IPS-NIHi11 (cell line): ENCODE data around the gene CASKIN1.
A peak's percentile ranks its signal among the peaks of the same experiment; 100 is the strongest.
"Not testable (repeated sequence)": the region's sequence is repeated elsewhere in the genome, so short reads cannot be mapped to it uniquely, and the experiment has no call there.

Experiments
- DNase-seq: peaks from one replicate; pipeline ENCODE4 v3.0.0; 2012; ENCODE audit warnings: mixed read lengths, low spot score

Gene CASKIN1

GRCh38 chr16:2211923-2212347, 15.5 kb upstream of the CASKIN1 start:
- no peak for DNase-seq

DNA sequence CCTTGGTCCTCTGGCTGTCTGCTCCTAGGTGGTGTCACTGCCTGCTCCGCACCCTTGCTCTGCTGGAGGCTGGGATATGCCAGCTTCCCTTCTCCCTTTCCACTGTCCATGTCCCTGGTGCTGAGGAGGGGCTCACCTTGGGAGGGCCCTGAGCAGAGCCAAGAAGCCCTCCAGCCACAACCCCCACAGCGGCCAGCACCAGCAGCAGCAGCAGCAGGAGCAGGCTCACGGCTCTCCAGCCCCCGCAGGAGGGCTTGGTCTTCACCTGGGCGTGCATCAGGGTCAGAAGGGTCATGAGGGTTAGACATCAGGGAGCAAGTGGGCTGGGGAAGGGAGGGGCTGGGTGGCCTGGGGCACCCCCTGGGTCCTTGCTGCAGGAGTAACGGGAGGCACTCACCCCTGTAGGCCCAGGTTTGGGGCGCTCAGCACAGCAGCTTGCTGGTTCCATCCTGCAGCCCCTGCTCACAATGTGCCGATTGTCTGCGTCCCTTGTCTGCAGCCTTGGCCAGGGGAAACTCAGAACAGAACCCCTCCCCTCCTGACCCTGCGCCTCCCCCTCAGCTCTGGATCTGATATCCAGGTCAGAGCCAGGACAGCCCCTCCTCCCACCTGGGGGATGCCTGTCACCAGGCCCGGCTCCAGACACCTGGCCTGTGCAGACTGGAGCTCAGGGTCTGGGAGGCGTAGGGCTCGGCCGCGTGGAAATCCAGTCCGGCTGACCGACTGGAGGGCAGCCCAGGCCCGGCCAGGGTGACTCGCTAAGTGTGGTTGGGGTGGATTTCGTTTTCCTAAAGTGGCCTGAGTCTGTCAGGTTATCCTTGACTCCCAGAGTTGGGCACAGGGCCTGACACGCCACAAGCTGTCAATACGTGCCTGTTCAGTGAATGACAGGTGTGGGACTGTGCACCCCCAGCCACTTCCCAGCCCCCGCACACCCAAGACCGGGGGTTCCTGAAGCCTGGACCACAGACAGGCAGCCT, 14.3 kb upstream of the CASKIN1 start, which contains the start of gene BRICD5:
TSS of gene BRICD5 (minus strand) at position 478 of the 980 bp plus-strand sequence. CDS start at position 448, 30 bp downstream.
- no peak for DNase-seq

DNA sequence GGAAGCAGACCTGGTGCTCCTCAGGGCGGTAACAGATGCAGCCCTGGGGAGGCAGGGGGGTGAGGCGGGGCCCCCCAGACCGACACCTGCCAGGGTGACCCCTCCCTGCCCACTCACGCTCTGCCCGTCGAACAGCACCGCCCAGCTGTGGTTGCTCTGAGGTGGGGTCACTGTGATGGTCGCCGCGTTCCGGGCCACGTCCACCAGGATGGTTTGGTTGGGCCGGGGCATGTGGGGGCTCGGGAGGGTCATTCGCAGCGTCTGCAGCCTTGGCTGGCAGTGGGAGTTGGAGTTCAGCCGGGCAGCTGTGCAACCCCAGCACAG, 13.6 kb upstream of the CASKIN1 start:
- DNase-seq, result no peak

DNA sequence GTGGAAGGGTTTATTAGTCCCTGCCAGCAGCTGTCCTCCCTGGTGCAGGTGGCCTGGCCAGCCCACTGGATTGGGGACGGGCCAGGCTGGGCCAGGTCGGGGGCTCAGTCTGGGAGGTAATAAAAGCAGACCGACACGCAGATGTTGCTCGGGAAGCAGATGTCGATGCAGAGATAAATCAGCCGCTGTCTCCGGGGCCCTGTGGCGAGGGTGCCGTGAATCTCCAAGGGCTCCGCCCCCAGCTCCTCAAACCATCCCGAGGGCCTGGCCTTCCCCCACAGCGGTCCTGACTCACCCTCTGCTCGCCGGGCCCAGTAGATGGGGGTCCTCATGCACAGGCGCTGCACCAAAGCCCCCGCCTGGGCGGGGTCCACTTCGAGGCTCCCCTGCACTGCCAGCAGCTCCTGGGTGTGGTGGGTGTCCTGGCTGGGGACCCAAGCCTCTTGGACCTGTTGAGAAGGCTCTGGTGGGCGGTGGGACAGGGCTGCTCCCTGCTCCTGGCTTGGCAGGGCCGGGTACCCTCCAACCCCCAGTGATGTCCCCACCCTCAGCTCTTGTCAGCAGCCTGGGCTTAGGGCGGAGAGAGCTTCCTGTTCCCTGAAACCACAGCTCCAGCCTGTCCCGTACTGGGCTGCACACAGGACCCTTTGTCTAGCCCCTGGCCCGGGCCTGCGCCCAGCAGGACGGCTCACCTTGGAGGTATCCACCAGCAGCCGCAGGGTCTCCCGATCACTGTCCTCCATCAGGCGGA, 13.0 kb upstream of the CASKIN1 start:
- no peak for DNase-seq

GRCh38 chr16:2208772-2209171, 12.4 kb upstream of the CASKIN1 start:
- no peak for DNase-seq

- no peak for DNase-seq
These were observed 11.9 kb upstream of the CASKIN1 start for GRCh38 chr16:2208308-2208707.

GRCh38 chr16:2207872-2208271, 11.5 kb upstream of the CASKIN1 start:
- DNase-seq, result no peak

- no peak for DNase-seq
These were observed 10.5 kb upstream of the CASKIN1 start for GRCh38 chr16:2206780-2207433.

DNA sequence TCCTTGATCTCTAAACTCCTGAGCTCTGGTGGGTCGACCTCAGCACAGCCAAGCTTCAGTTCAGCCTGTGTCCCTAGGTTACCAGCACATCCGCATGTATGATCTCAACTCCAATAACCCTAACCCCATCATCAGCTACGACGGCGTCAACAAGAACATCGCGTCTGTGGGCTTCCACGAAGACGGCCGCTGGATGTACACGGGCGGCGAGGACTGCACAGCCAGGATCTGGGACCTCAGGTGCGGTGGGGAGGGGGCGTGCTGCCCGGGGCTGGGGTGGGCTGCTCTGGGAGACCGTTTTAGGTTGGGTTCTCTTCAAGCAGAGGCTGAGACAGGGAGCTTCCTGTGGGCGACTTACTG, 10.0 kb upstream of the CASKIN1 start:
- DNase-seq, result no peak

- DNase-seq, result peak; percentile 41
These were observed 9.5 kb upstream of the CASKIN1 start for GRCh38 chr16:2205967-2206313.

GRCh38 chr16:2205104-2205966, 8.9 kb upstream of the CASKIN1 start, which contains the start of gene MLST8:
MLST8 (plus strand) TSS chr16:2205454; CDS start chr16:2206086, 632 bp downstream.
- peak; percentile 96 for DNase-seq

GRCh38 chr16:2204416-2205103, 8.2 kb upstream of the CASKIN1 start:
- DNase-seq, result no peak

DNA sequence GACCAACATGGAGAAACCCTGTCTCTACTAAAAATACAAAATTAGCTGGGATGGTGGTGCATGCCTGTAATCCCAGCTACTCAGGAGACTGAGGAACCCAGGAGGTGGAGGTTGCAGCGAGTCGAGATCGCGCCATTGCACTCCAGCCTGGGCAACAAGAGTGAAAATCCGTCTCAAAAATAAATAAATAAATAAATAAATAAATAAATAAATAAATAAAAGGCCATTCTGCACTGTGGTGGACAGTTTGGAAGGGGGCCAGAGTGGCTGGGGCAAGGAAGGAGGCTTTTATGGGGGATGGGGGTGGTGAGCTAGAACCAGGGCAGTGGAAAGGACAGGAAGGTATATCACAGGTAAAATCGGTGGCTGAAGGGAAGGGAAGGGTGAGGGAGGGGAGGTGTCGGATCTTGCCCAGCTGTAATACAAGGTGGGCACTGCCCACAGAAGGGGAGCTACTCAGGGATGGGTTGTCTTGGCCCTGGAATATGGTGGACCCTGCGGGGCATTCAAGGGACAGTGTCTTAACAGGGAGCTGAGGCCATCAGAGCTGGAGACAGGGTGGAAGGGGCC, 6.8 kb upstream of the CASKIN1 start:
- not testable (repeated sequence) for DNase-seq

DNA sequence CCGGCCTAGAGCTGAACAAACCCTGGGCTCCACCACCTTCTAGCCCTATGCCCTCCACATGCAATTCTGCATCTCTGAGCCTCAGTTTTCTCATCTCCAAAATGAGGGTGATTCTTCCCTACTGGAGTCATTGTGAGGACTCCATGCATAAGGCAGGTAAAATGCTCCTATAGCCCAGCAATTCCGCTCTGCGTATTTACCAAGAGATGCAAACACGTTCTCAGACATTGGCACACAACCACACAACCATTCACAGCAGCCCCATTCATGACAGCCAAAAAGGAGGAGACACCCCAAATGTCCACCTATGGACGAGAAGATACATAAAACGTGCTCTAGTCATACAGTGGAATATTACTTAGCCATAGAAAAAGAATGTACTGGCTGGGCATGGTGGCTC, 3.9 kb upstream of the CASKIN1 start:
- DNase-seq, result no peak

- no peak for DNase-seq
These were observed 3.3 kb upstream of the CASKIN1 start for GRCh38 chr16:2199621-2200139.

GRCh38 chr16:2199095-2199494, 2.7 kb upstream of the CASKIN1 start:
- no peak for DNase-seq

GRCh38 chr16:2198283-2198682, 1.9 kb upstream of the CASKIN1 start:
- DNase-seq, result no peak

DNA sequence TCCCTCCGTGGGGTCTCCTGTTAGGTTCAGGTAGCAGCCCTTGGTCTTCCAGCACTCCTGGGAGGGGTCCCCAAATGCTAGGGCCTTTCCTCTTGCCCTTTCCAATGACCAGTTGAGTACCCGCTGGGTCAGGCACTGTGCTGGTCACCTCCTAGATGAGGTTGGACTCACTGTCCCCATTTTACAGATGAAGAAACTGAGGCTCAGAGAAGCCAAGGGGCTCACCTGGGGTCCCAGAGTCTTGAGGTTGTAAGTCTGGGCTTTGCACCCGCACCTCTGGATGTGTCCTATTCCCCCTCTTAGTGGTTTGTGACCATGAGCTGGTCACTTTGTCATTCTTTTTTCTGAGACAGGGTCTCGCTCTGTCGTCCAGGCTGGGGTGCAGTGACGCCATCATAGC, 1.4 kb upstream of the CASKIN1 start:
- no peak for DNase-seq

DNA sequence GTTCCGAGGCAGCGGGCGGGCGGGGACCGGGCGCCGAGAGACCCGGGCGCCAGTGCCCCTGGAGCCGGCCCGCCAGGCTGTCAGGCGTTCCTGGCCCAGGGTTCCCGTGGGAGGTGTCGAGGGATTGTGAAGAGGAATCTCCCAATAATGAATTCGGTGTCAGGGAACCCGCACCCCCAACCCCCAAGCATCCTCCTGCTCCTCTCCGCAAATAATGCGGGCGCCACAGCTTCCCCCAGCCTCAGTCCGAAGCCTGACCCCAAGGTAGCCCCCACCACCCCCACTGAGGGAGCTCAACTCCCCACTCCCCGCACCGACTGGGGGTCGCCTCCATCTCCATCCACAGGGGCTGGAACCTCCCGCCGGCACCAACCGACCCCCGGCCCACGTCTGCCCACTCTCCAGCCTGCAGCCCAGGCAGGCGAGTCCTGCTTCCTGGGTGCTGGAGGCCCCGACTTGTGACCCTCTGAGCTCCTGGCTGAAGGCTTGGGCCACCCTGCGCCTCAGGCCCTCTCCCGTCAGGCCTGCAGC, 641 bp upstream of the CASKIN1 start:
- DNase-seq, result no peak
